GM23248 (cell line): ENCODE results near the gene LMAN2. TPM values are rescaled to one million over a fixed set of nuclear protein-coding genes. Genes with fewer than 3 reads are reported as not detected.

Experiments
- DNase-seq: peaks from one replicate; pipeline ENCODE4 v3.0.0-alpha.2; 2015
- H2AFZ ChIP-seq: fragments of 200-600 bp; sonication (generic); 2 replicates; pipeline ENCODE4 v1.6.1; 2016; ENCODE audit warnings: antibody characterized with exemption
- H3F3A ChIP-seq: fragments of 200-600 bp; sonication (generic); 2 replicates; pipeline ENCODE4 v1.6.1; 2016; ENCODE audit warnings: mild to moderate bottlenecking, antibody characterized with exemption, mixed run types; ENCODE audit not compliant: insufficient read depth
- H3K27ac ChIP-seq: fragments of 200-600 bp; sonication (generic); 2 replicates; pipeline ENCODE4 v1.5.1; 2016; ENCODE audit warnings: mild to moderate bottlenecking
- H3K27me3 ChIP-seq: fragments of 200-600 bp; sonication (generic); replicated peaks from 2 replicates; pipeline ENCODE4 v1.6.1; 2016; ENCODE audit warnings: mild to moderate bottlenecking; ENCODE audit not compliant: insufficient read depth
- H3K36me3 ChIP-seq: fragments of 200-600 bp; sonication (generic); 2 replicates; pipeline ENCODE4 v1.6.1; 2016; ENCODE audit warnings: low read depth, mild to moderate bottlenecking
- H3K4me1 ChIP-seq: fragments of 200-600 bp; sonication (generic); 2 replicates; pipeline ENCODE4 v1.6.1; 2016; ENCODE audit warnings: mild to moderate bottlenecking; ENCODE audit not compliant: insufficient read depth
- H3K4me2 ChIP-seq: fragments of 200-600 bp; sonication (generic); one replicate; pipeline ENCODE4 v1.6.1; 2016; ENCODE audit warnings: mild to moderate bottlenecking; ENCODE audit not compliant: unreplicated experiment
- H3K4me3 ChIP-seq: fragments of 200-600 bp; sonication (generic); 2 replicates; pipeline ENCODE4 v1.5.1; 2016; ENCODE audit warnings: mild to moderate bottlenecking
- H3K79me2 ChIP-seq: fragments of 200-600 bp; sonication (generic); 2 replicates; pipeline ENCODE4 v1.6.1; 2016; ENCODE audit warnings: mild to moderate bottlenecking; ENCODE audit not compliant: insufficient read depth
- H3K9ac ChIP-seq: fragments of 200-600 bp; sonication (generic); 2 replicates; pipeline ENCODE4 v1.6.1; 2016; ENCODE audit warnings: mild to moderate bottlenecking
- H3K9me2 ChIP-seq: fragments of 200-600 bp; sonication (generic); 2 replicates; pipeline ENCODE4 v1.6.1; 2016; ENCODE audit warnings: mixed run types, mild to moderate bottlenecking, moderate library complexity; ENCODE audit not compliant: insufficient read depth
- H3K9me3 ChIP-seq: fragments of 200-600 bp; sonication (generic); one replicate; pipeline ENCODE4 v1.6.1; 2017; ENCODE audit warnings: low read depth
- H4K20me1 ChIP-seq: fragments of 200-600 bp; sonication (generic); 2 replicates; pipeline ENCODE4 v1.6.0; 2016; ENCODE audit not compliant: insufficient read depth
- EZH2 ChIP-seq: fragments of 200-600 bp; sonication (generic); IDR thresholded peaks from 2 replicates; pipeline ENCODE4 v1.6.1; 2018; ENCODE audit warnings: antibody characterized with exemption, mild to moderate bottlenecking; ENCODE audit not compliant: insufficient read depth, poor library complexity, severe bottlenecking
- EZH2phosphoT487 ChIP-seq: fragments of 200-600 bp; sonication (generic); IDR thresholded peaks from 2 replicates; pipeline ENCODE4 v1.6.1; 2018; ENCODE audit warnings: antibody characterized with exemption, moderate library complexity, mild to moderate bottlenecking, low read depth; ENCODE audit not compliant: insufficient read depth
- WGBS, 2 experiments: methylation state at CpG; one replicate each; pipeline ENCODE4 v1.1.6; 2015 to 2017; ENCODE audit warnings: low lambda C conversion rate in 2 of 2, low coverage in 1 of 2; ENCODE audit errors: missing lambda C conversion rate in 2 of 2; 5-methylcytosine and 5-hydroxymethylcytosine counted together
- in situ Hi-C: fragments of 300-500 bp; cut with MboI; formaldehyde crosslinking; loops from 2 replicates; pipeline ENCODE4 v1.15.0; 2020
- polyA plus RNA-seq: library from polyadenylated mRNA; unstranded; fragments of >200 nt; fragmentation: Nextera tagmentation; extraction: Ambion mirVana; gene quantifications from 2 replicates; pipeline ENCODE4 v1.2.1, GENCODE V29; 2016
- total RNA-seq: library from RNA; depleted of rRNA; stranded (reverse); fragments of >200 nt; shearing (Covaris generic); gene quantifications from 2 replicates; pipeline ENCODE4 v1.2.3, GENCODE V29; 2014

Gene LMAN2
- total and polyA plus RNA-seq, 2 experiments from 2014 or later: 303 to 313 TPM

GRCh38 chr5:177304392-177305119 lies 46.9 kb downstream of the LMAN2 start:
- Histone ChIP-seq H3K4me3 (peak overlapping the region; percentile 92), H4K20me1 (no peaks in the 10 kb centered on the region), H3K36me3 (no peaks in the 10 kb centered on the region; the same call in 1 of the 2 replicates), H3K9me2 (no peaks in the 10 kb centered on the region), H3K27me3 (no peaks in the 10 kb centered on the region), H3K4me2 (peak overlapping the region; percentile 81), H3K9ac (peak overlapping the region; percentile 97), H3K9me3 (no peaks in the 10 kb centered on the region), H3F3A (peaks cover 20% of the 10 kb centered on the region), H2AFZ (peak overlapping the region; percentile 87; the same call in 1 of the 2 replicates), H3K79me2 (peaks cover 67% of the 10 kb centered on the region), H3K4me1 (peaks cover 21% of the 10 kb centered on the region), H3K27ac (peak overlapping the region; percentile 84)
- in situ Hi-C loops: no loop called here
- DNase-seq: peak; percentile 52
- TF ChIP-seq EZH2phosphoT487 (no peak), EZH2 (no peak)
- WGBS, 2 experiments: 23 to 32% methylated on average over 13 to 19 of the region's 19 CpGs

GRCh38 chr5:177303925-177304391 lies 47.5 kb downstream of the LMAN2 start:
- Histone ChIP-seq H3K9me3 (no peaks in the 10 kb centered on the region), H4K20me1 (no peaks in the 10 kb centered on the region), H3K79me2 (peaks cover 66% of the 10 kb centered on the region), H3K9me2 (no peaks in the 10 kb centered on the region), H2AFZ (peak overlapping the region; percentile 87), H3K27me3 (no peaks in the 10 kb centered on the region), H3K4me3 (peak overlapping the region; percentile 92), H3K4me2 (peak overlapping the region; percentile 81), H3K9ac (peak overlapping the region; percentile 97), H3K36me3 (no peaks in the 10 kb centered on the region; the same call in 1 of the 2 replicates), H3K4me1 (peaks cover 21% of the 10 kb centered on the region), H3F3A (peaks cover 20% of the 10 kb centered on the region), H3K27ac (peak overlapping the region; percentile 84)
- DNase-seq: peak; percentile 50
- WGBS, 2 experiments: 0 to 1% methylated on average over 24 to 25 of the region's 25 CpGs
- in situ Hi-C loops: no loop called here
- no peak for TF ChIP-seq EZH2
- no peak for TF ChIP-seq EZH2phosphoT487

- Histone ChIP-seq H3K36me3 (no peaks in the 10 kb centered on the region; the same call in 1 of the 2 replicates), H3K27me3 (no peaks in the 10 kb centered on the region), H3K4me1 (peaks cover 21% of the 10 kb centered on the region), H3K9me2 (no peaks in the 10 kb centered on the region), H3F3A (peaks cover 23% of the 10 kb centered on the region), H3K79me2 (peaks cover 60% of the 10 kb centered on the region), H3K27ac (peak within 1 kb of the TSS; percentile 84), H2AFZ (peak within 1 kb of the TSS; percentile 87), H3K9me3 (no peaks in the 10 kb centered on the region), H3K4me2 (peak within 1 kb of the TSS; percentile 81), H3K4me3 (peak within 1 kb of the TSS; percentile 92), H4K20me1 (no peaks in the 10 kb centered on the region), H3K9ac (peak within 1 kb of the TSS; percentile 97)
- in situ Hi-C loops: no loop called here
- 0 to 3% methylated on average over 54 to 87 of the region's 100 CpGs for WGBS, 2 experiments
- peak; percentile 97 for DNase-seq
- TF ChIP-seq EZH2: no peak
- TF ChIP-seq EZH2phosphoT487: no peak
Measured at GRCh38 chr5:177303121-177303924, 48.1 kb downstream of the LMAN2 start, which contains the start of the genes PRELID1 and RAB24. TSS of gene PRELID1 (plus strand) at chr5:177303799. CDS start at chr5:177303986, 187 bp downstream. TSS of gene RAB24 (minus strand) at chr5:177303719. CDS start at chr5:177303288, 431 bp downstream.

GRCh38 chr5:177302354-177303110 lies 48.9 kb downstream of the LMAN2 start:
- H3K79me2 ChIP-seq: peaks cover 60% of the 10 kb centered on the region
- TF ChIP-seq EZH2 (no peak), EZH2phosphoT487 (no peak)
- H3K9ac ChIP-seq: peak overlapping the region; percentile 97
- peak overlapping the region; percentile 81 for H3K4me2 ChIP-seq
- H3K9me2 ChIP-seq: no peaks in the 10 kb centered on the region
- peak overlapping the region; percentile 92 for H3K4me3 ChIP-seq
- H2AFZ ChIP-seq: peak overlapping the region; percentile 87
- H3K27ac ChIP-seq: peak overlapping the region; percentile 84
- peak; percentile 53 for DNase-seq
- no peaks in the 10 kb centered on the region for H3K9me3 ChIP-seq
- H3F3A ChIP-seq: peaks cover 29% of the 10 kb centered on the region
- peaks cover 21% of the 10 kb centered on the region for H3K4me1 ChIP-seq
- H4K20me1 ChIP-seq: no peaks in the 10 kb centered on the region
- H3K27me3 ChIP-seq: no peaks in the 10 kb centered on the region
- 32% methylated on average over 24 of the region's 24 CpGs for WGBS, 2 experiments
- H3K36me3 ChIP-seq: no peaks in the 10 kb centered on the region; the same call in 1 of the 2 replicates
- in situ Hi-C loops: no loop called here
